Gastrocnemius medialis (tissue), 4 donors: ENCODE data around the gene ZFYVE1.

ENCODE experiments used
- CTCF ChIP-seq, 5 experiments: fragments of 450-650 bp in 3 of 5; fragments of 200-600 bp in 2 of 5; sonication (generic) in 2 of 5; IDR thresholded peaks in 4 of 5; conservative IDR thresholded peaks in 1 of 5; 1 replicate in 4 of 5; 2 replicates in 1 of 5; pipeline ENCODE4 v1.5.1; 2016 to 2019; ENCODE audit warnings: antibody characterized with exemption in 5 of 5, mild to moderate bottlenecking in 3 of 5, moderate library complexity in 3 of 5
- POLR2A ChIP-seq, 2 donors: fragments of 450-650 bp; IDR thresholded peaks; one replicate each; pipeline ENCODE4 v1.6.1; 2017; ENCODE audit warnings: antibody characterized with exemption in 2 of 2, mild to moderate bottlenecking in 2 of 2, moderate library complexity in 2 of 2

GRCh38 chr14:73049428-73049827, 22.5 kb upstream of the ZFYVE1 start:
- no peak for TF ChIP-seq CTCF (IDR thresholded peaks at IDR 0.05 in 4 of 5, conservative IDR thresholded peaks at IDR 0.05 in 1 of 5)
- no peak for TF ChIP-seq POLR2A (IDR thresholded peaks at IDR 0.05)
